GM21360 (cell line): ENCODE results near the gene CHRD.
"Not testable (repeated sequence)": the region's sequence is repeated elsewhere in the genome, so short reads cannot be mapped to it uniquely, and the experiment has no call there.

Source experiments
- ATAC-seq: cut with Tn5 transposase; IDR thresholded peaks from one replicate; pipeline ENCODE4 v1.9.1; 2021; ENCODE audit warnings: mild to moderate bottlenecking, moderate library complexity; ENCODE audit not compliant: unreplicated experiment

CHRD gene

GRCh38 chr3:184379358-184380184 lies at the start of gene CHRD:
Gene CHRD (plus strand): TSS chr3:184380054. CDS start chr3:184380319, 265 bp downstream.
- no peak for ATAC-seq

- ATAC-seq: no peak
These were observed 47.3 kb upstream of the CHRD start for GRCh38 chr3:184332370-184333090.

- ATAC-seq: no peak
These were observed 46.7 kb upstream of the CHRD start for GRCh38 chr3:184333190-184333589.

GRCh38 chr3:184333700-184334099 lies 46.2 kb upstream of the CHRD start:
- no peak for ATAC-seq

- no peak for ATAC-seq
These were observed 45.2 kb upstream of the CHRD start for GRCh38 chr3:184334470-184335158.

- ATAC-seq: no peak
These were observed 44.6 kb upstream of the CHRD start for GRCh38 chr3:184335291-184335660.

- peak; percentile 68 for ATAC-seq
These were observed 44.0 kb upstream of the CHRD start for GRCh38 chr3:184335661-184336546.

GRCh38 chr3:184336547-184337398 lies 43.1 kb upstream of the CHRD start:
- peak; percentile 1 for ATAC-seq

GRCh38 chr3:184337399-184337714 lies 42.5 kb upstream of the CHRD start, which contains the start of gene FAM131A:
Gene FAM131A (plus strand): TSS chr3:184337600. CDS start chr3:184337631, 31 bp downstream.
- ATAC-seq: no peak

- ATAC-seq: no peak
These were observed 41.9 kb upstream of the CHRD start for GRCh38 chr3:184337981-184338380.

GRCh38 chr3:184338511-184338945 lies 41.3 kb upstream of the CHRD start:
- no peak for ATAC-seq

GRCh38 chr3:184339001-184339400 lies 40.9 kb upstream of the CHRD start:
- no peak for ATAC-seq

- not testable (repeated sequence) for ATAC-seq
These were observed 40.3 kb upstream of the CHRD start for GRCh38 chr3:184339451-184340135.

GRCh38 chr3:184341925-184342324 lies 37.9 kb upstream of the CHRD start:
- ATAC-seq: no peak

- ATAC-seq: no peak
These were observed 36.5 kb upstream of the CHRD start for GRCh38 chr3:184343200-184343876.

GRCh38 chr3:184344579-184345316 lies 35.1 kb upstream of the CHRD start:
- ATAC-seq: no peak

- ATAC-seq: no peak
These were observed 34.3 kb upstream of the CHRD start for GRCh38 chr3:184345317-184346144.
